Mucosa of rectum (tissue), 2 donors: ENCODE results near the gene MAB21L1.

Experiments
- H3K27ac ChIP-seq, 2 donors: one replicate each; pipeline ENCODE4 v1.7.0; 2013; ENCODE audit warnings: inconsistent platforms in 2 of 2, low read depth in 2 of 2, low read length in 2 of 2
- H3K27me3 ChIP-seq, 2 donors: one replicate each; pipeline ENCODE4 v1.7.0; 2013; ENCODE audit warnings: low read length in 2 of 2; ENCODE audit not compliant: control insufficient read depth in 2 of 2, insufficient read depth in 2 of 2
- H3K36me3 ChIP-seq, 2 donors: one replicate each; pipeline ENCODE4 v1.7.0; 2013; ENCODE audit warnings: low read length in 2 of 2; ENCODE audit not compliant: control insufficient read depth in 2 of 2, insufficient read depth in 2 of 2
- H3K4me1 ChIP-seq, 2 donors: one replicate each; pipeline ENCODE4 v1.7.0; 2013; ENCODE audit warnings: low read length in 2 of 2, mild to moderate bottlenecking in 1 of 2; ENCODE audit not compliant: control insufficient read depth in 2 of 2, insufficient read depth in 2 of 2
- H3K4me3 ChIP-seq, 2 donors: one replicate each; pipeline ENCODE4 v1.7.0; 2013; ENCODE audit warnings: low read length in 2 of 2
- H3K9ac ChIP-seq, 2 donors: one replicate each; pipeline ENCODE4 v1.7.0; 2013; ENCODE audit warnings: low read length in 2 of 2, low read depth in 1 of 2, mild to moderate bottlenecking in 1 of 2
- H3K9me3 ChIP-seq, 2 donors: one replicate each; pipeline ENCODE4 v1.7.0; 2013; ENCODE audit warnings: low read length in 2 of 2; ENCODE audit not compliant: control insufficient read depth in 2 of 2
- donor health status: healthy.
- donor health status: Normal muscosa, but diverticular disease.

MAB21L1 gene

DNA sequence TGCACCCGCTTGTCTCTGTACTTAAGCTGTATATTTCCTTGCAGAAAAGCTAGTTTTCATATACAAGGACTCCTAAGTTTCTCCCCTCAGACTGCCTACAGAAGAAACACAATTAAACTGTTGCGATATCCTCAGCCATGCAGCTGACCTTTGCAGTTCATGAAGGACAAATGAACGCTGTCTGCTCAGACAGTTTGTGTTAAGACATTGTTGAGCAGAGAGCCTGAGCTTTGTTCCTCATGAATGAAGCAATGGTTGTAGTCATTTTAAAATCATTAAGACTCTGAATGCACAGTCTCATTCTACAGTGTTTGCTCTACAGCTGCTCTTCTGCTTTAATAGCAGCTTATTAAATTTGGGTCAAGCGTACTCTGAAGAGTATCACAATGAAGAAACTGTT, 23.2 kb upstream of the MAB21L1 start:
- no peaks in the 10 kb centered on the region for H3K4me1 ChIP-seq
- H3K9me3 ChIP-seq: no peaks in the 10 kb centered on the region
- H3K9ac ChIP-seq: no peak overlapping the region
- H3K4me3 ChIP-seq: no peak overlapping the region
- no peak overlapping the region for H3K27ac ChIP-seq
- H3K27me3 ChIP-seq: no peaks in the 10 kb centered on the region
- no peaks in the 10 kb centered on the region for H3K36me3 ChIP-seq

DNA sequence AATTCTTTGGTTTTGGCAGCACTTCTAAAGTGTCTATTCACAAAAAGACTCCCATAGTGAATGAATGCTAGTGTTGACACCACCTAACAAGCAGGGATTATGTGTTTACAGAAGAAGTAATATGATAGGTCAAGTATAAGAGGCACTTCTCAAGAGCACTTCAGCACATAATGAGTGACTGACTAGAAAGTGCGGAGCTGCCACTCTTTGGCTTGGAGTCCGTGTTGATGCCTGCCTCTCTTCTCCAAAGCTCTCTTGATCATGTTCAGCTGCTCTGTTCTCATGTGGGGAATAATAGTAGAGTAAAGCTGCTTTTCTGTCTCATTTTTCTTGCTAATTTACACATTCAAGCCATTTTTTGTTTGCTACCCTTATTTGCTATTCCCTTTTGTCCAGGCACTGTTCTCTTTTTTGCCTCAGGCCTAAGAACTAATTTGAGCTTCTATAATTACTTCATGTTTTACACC, 22.7 kb upstream of the MAB21L1 start:
- Histone ChIP-seq H3K9me3 (no peaks in the 10 kb centered on the region), H3K27me3 (no peaks in the 10 kb centered on the region), H3K27ac (no peak overlapping the region), H3K36me3 (no peaks in the 10 kb centered on the region), H3K4me1 (no peaks in the 10 kb centered on the region), H3K4me3 (no peak overlapping the region), H3K9ac (no peak overlapping the region)

DNA sequence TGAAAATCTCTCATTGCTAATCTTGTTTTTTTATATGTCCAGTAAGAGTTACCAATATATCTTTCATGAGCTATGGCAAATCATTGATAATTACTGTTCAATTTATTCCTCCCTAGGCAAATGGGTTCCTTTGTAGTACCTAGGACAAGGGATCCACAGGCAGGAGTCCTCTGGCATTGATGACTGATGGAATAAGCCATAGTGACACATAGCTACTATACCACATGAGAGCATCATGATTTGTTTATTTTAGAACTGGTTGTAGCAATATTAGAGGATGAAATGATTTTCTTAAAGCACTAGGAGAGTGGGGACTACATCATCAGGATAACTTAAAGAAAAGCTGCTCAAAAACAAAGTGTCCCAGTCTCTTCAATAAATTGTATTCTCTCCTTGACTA, 21.7 kb upstream of the MAB21L1 start:
- no peaks in the 10 kb centered on the region for H3K4me1 ChIP-seq
- no peak overlapping the region for H3K4me3 ChIP-seq
- H3K9me3 ChIP-seq: no peaks in the 10 kb centered on the region
- no peaks in the 10 kb centered on the region for H3K27me3 ChIP-seq
- no peaks in the 10 kb centered on the region for H3K36me3 ChIP-seq
- H3K9ac ChIP-seq: no peak overlapping the region
- H3K27ac ChIP-seq: no peak overlapping the region

DNA sequence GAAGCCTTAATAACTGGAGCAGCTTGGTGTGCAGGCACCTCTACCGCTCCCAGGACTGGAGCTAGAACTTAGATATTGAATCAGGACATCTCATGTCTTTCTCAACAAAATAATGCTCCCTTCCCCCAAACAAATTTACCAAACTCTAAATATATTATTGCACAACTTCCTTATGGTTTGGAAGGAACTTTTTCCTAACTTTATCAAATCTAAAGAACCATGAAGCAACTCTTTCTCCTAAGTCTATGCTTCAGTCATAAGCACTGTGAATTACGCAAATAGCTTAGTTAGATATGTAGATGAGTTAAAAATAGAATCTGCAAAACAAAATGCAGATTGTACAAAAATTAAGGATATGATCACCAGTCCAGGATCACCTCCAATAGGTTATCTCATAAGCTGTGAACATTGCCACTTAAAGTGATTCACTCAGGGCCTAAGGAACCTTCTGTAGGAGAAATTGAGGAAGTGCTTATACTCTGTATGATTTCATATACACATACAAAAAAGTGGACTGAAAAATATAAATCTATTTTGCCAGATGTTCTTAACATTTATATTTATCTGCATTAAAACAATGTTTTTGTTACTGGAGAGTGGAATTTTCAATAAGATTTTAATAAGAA, 20.4 kb upstream of the MAB21L1 start:
- no peaks in the 10 kb centered on the region for H3K9me3 ChIP-seq
- no peak overlapping the region for H3K4me3 ChIP-seq
- no peaks in the 10 kb centered on the region for H3K36me3 ChIP-seq
- no peaks in the 10 kb centered on the region for H3K4me1 ChIP-seq
- no peaks in the 10 kb centered on the region for H3K27me3 ChIP-seq
- no peak overlapping the region for H3K9ac ChIP-seq
- H3K27ac ChIP-seq: no peak overlapping the region

DNA sequence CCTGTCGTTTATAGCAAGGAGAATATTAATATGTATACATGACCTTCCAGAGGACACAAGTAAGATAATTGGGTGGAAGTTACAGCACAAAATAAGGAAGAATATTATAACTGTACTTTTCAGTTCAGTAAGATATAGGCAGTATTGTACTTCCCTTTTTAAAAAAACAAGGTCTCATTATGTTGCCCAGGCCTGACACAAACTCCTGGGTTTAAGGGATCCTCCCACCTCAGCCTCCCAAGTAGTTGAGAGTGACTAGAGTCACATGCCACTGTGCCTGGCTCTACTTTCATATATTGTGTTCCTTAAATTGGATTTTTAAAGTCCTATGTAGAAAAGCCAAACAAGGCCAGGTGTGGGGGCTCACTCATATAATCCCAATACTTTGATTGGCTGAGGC, 19.5 kb upstream of the MAB21L1 start:
- no peak overlapping the region for H3K27ac ChIP-seq
- no peaks in the 10 kb centered on the region for H3K36me3 ChIP-seq
- H3K4me1 ChIP-seq: no peaks in the 10 kb centered on the region
- no peaks in the 10 kb centered on the region for H3K27me3 ChIP-seq
- no peaks in the 10 kb centered on the region for H3K9me3 ChIP-seq
- H3K9ac ChIP-seq: no peak overlapping the region
- H3K4me3 ChIP-seq: no peak overlapping the region

DNA sequence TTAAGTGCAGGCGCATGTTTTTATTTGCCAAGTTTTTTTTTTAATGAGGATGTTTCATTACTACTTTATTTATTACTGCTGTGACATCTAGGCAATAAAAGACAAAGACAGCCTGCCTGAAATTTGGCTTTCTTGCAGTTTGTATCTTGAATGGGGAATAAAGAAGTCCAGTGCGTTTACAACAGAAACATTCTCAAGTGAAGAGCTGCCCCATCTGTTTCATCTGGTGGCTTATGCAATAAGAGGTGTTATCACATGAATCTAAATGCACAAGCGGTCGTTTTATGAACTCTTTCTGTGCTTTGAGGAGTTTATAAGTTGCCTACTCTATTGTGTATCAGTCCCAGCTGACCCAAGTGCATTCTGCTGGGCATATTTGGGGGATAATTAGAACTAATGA, 12.6 kb upstream of the MAB21L1 start:
- Histone ChIP-seq H3K9me3 (no peaks in the 10 kb centered on the region), H3K9ac (no peak overlapping the region), H3K36me3 (no peaks in the 10 kb centered on the region), H3K27me3 (no peaks in the 10 kb centered on the region), H3K27ac (no peak overlapping the region), H3K4me3 (no peak overlapping the region), H3K4me1 (no peaks in the 10 kb centered on the region)

DNA sequence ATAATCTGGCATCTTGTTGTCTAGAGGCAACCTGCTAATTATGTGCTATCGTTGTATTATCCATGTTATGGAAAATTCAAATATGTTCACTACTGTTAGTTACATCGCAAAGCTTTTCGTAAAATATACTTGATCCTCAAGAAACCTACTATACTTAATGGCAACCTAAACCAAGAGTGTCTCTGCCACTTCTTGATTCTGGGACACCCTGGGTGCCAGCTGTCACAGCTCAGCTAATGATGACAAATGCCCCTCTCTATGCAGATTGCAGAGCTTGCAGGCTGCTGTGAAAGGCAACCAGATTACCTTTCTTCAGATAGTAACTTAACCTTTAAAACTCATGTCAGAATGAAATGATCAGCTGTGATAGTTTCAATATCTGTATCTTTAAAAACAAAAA, 8.9 kb upstream of the MAB21L1 start:
- H3K27me3 ChIP-seq: no peaks in the 10 kb centered on the region
- no peaks in the 10 kb centered on the region for H3K9me3 ChIP-seq
- no peak overlapping the region for H3K27ac ChIP-seq
- no peak overlapping the region for H3K4me3 ChIP-seq
- no peak overlapping the region for H3K9ac ChIP-seq
- H3K36me3 ChIP-seq: no peaks in the 10 kb centered on the region
- no peaks in the 10 kb centered on the region for H3K4me1 ChIP-seq

DNA sequence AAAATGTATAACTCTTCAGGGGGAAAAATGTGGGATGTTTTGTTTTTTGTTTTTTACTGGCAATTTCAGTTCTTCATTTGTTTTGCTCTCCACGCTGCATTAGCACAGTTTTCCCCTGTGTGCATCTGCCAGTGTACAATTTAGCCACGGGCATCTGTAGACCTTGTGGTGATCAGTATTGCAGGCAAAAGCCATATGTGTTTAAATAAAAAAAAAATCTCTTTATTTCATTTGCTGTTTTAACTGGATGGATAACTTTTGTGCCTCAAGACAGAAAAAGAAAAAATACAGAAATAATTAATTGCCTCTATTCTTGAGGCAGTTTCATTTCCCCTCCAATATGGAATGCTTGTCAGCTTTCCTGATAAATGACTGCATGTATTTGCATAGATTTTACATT, 7.9 kb upstream of the MAB21L1 start:
- Histone ChIP-seq H3K27ac (no peak overlapping the region), H3K27me3 (no peaks in the 10 kb centered on the region), H3K4me1 (no peaks in the 10 kb centered on the region), H3K9ac (no peak overlapping the region), H3K4me3 (no peak overlapping the region), H3K36me3 (no peaks in the 10 kb centered on the region), H3K9me3 (no peaks in the 10 kb centered on the region)

DNA sequence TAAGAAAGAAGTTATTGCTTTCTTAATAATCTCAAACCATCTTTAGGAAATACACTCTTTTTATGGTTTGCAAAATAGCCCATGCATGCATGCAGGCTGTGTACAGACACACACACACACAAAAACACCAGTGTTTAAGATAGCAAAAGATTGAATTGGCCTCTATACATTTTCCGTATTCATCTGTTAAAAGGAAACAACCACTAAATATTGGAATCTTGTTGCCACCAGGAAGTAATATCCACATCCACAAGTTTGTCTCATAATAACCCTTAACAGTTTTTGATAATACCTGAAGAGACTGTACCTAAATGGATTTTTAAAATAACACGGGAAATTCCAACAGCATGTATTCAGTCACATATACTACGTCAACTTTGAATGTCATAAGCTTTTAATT, 7.3 kb upstream of the MAB21L1 start:
- Histone ChIP-seq H3K4me3 (no peak overlapping the region), H3K36me3 (no peaks in the 10 kb centered on the region), H3K4me1 (no peaks in the 10 kb centered on the region), H3K9ac (no peak overlapping the region), H3K27me3 (no peaks in the 10 kb centered on the region), H3K27ac (no peak overlapping the region), H3K9me3 (no peaks in the 10 kb centered on the region)

DNA sequence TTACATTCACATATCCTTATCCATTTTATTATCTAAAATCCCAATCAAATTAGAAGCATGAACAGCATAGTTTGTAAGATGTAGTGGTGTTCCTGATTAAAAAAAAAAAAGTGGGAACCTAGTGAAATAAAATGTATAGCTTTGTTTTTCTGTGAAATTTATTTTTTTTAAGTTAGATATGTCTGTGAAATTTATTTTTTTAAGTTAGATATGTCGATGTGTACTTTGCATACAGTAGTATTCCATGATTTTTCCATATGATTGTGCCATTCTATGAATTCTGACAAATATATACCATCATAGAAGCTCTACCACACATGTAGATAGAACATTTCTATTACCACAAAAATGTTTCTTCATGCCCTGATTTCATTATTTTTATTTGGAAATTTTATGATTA, 6.0 kb upstream of the MAB21L1 start:
- H3K27ac ChIP-seq: no peak overlapping the region
- no peak overlapping the region for H3K4me3 ChIP-seq
- H3K27me3 ChIP-seq: peaks cover 4 to 9% of the 10 kb centered on the region in 2 donors
- no peak overlapping the region for H3K9ac ChIP-seq
- H3K36me3 ChIP-seq: no peaks in the 10 kb centered on the region
- H3K9me3 ChIP-seq: no peaks in the 10 kb centered on the region
- H3K4me1 ChIP-seq: no peaks in the 10 kb centered on the region

DNA sequence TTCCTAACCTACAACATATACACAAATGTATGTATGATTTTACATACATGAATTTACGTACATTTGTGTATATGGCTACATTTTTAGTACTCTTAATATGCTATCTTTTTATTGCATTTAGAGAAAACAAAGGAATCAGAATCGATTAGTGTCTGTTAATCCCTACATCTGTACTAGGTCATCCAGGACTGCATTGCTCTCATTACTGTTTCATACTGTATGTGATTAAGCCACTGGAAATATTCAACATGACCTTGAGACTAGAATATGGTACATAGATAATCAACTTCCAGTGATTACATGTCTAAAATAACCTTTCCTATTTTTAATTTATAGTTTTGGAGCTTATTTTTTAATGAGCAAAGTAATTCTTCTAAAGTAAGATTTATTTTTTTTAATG, 5.3 kb upstream of the MAB21L1 start:
- H3K27ac ChIP-seq: no peak overlapping the region
- H3K36me3 ChIP-seq: no peaks in the 10 kb centered on the region
- H3K9ac ChIP-seq: no peak overlapping the region
- H3K27me3 ChIP-seq: peaks cover 5 to 16% of the 10 kb centered on the region in 2 donors
- no peaks in the 10 kb centered on the region for H3K9me3 ChIP-seq
- H3K4me1 ChIP-seq: no peaks in the 10 kb centered on the region
- no peak overlapping the region for H3K4me3 ChIP-seq
